ENCODE measurements around the gene TEX30.
A peak's percentile ranks its signal among the peaks of the same experiment; 100 is the strongest.
"Not testable (repeated sequence)": the region's sequence is repeated elsewhere in the genome, so short reads cannot be mapped to it uniquely, and the experiment has no call there.

The TEX30 gene

DNA sequence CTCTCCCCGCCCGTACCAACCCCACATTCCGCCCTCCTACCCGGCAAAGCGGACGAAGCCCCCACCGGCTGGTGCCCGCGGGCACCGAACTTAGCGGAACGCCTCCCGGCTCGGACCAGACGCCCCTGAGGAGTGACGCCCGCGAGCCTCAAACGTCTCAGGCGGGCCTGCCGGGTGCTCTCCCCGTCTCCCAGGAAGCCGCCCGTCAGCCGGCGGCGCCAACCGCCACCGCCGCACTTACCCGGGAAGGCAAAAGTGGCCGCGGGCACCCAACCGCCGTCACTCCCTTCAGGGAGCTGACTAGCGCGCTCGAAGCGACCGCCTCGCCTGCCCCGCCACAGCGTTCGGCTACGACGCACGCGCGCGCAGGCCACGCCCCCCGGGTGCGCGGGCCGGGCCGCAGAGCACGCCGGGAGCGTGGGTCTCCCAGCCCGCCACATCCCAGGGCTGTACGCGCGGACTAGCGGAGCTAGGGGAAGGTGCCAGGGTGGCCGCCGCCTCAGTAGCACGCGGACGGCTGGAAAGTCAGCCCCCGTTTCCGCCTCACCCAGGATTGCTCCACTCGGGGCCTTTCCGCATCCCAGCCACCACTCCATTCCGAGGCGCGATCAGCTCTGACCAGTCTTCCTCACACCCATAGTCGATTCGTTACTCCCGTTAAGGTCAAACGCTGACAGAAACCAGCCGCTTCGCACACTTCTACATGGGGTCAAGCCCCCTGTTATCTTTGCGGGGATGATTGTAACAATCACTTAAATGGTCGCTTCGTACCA lies at the start of gene TEX30:
Gene TEX30, minus strand, starts transcription at position 346 of the 773 bp plus-strand sequence. CDS start 3,760 bp downstream, outside the sequence.
- peak; percentile 36 for DNase-seq

GRCh38 chr13:102817907-102818306 lies 44.3 kb upstream of the TEX30 start:
- DNase-seq = no peak

DNA sequence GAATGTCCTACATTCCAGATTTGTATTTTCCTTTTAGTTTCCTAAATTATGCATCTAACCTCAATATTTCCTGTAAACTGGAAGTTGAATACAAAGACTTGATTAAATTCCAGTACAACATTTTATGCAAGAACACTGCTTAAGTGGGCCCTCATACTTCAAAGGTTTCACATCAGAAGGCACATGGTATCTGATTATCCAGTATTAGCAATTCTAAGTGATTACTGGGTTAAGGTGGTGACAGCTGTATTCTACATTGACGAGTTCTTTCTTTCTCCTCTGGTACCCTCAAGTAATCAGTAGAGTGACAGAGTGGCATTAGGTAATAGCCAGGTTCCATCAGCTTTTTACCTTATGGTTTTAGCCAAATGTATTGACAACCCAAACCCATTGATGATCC lies 43.7 kb upstream of the TEX30 start:
- DNase-seq = no peak

GRCh38 chr13:102816708-102817107 lies 43.1 kb upstream of the TEX30 start:
- DNase-seq = no peak

- no peak for DNase-seq
Observed at GRCh38 chr13:102815788-102816187, 42.2 kb upstream of the TEX30 start.

DNA sequence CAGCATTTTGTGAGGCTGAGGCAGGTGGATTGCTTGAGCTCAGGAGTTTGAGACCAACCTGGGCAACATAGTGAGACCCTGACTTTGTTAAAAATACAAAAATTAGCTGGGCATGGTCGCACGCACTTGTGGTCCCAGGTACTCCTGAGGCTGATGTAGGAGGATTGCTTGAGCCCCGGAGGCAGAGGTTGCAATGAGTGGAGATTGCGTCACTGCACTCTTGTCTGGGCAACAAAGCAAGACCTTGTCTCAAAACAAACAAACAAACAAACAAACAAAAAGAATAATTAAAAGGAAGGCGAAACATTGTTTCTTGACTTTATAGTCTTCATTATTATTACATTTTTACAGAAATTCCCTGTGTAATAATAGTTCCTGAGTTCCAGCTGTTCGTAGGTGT lies 41.2 kb upstream of the TEX30 start:
- no peak for DNase-seq

DNA sequence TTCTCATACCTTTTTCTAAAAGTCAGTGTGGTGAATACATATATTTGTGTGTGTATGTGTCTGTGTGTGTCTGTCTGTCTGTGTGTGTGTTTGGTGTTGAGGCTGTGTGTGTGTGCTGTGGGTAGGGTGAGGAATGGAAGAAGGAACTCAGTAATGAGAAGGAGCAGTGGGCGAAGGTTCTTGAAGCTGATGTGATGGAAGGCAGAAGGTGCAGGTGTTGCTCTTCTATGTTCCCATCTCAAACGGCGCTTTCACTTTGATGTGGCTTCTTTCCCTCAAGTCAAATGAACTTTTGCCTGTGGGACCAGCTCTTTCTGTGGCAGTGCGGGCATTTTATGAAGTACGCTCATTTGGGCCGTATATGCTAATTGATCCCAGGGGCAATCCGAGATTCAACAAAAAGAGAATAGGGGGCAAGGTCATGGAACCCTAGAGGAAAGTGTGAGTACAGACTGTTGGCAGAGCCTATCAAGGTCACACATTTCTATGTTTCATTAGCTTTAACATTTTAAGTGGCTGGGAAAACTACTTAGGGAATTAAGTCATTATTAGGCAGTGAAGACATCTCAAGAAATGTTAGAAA lies 40.5 kb upstream of the TEX30 start:
- DNase-seq = no peak

- no peak for DNase-seq
Observed at GRCh38 chr13:102812611-102813287, 39.2 kb upstream of the TEX30 start.

- DNase-seq = no peak
Observed at GRCh38 chr13:102807699-102808098, 34.1 kb upstream of the TEX30 start.

GRCh38 chr13:102805680-102806079 lies 32.1 kb upstream of the TEX30 start:
- no peak for DNase-seq

DNA sequence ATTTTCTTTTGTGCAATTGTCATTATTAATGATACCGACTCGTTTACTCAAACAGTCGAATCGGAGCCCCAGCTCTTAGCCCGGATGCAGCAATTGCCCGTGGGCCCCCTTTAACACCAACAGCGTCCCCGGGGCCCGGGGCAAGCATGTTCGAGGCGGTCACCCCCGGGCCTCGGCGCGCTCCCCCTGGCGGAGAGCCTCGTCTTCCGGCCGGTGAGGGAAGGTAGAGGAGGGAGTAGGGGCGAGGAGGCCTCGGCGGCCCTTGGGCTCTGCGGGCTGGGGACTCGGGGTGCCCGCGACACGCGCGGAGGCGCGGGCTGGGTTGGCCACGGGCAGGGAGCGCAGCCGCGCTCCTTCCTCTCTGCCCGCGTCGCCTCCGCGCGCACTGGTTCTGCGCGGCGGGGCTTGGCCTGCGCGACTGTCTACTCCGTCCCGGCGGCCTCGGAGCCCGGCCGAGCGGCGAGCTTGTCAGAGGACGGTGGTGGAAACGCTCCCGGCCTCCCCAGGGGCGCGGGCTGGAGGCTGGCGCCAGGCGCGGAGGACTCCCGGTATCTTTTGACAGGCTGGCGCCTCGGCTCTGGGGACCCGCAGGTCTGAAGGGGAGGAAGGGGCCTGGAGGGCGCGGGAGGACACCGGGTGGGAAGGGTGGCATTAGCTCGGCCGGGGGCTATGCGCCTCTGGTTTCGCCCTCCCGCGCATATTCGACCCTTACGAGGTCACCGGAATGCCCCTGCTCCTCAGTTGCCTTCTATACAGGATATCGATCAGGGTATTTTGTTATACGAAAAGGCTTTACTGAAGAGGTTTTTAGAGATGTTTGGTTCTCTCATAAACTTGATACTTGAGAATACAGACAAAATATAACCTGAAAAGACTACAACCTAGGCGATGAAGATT lies 26.8 kb upstream of the TEX30 start:
- DNase-seq = no peak

- no peak for DNase-seq
Observed at GRCh38 chr13:102799426-102800144, 26.0 kb upstream of the TEX30 start.

GRCh38 chr13:102798581-102799425 lies 25.2 kb upstream of the TEX30 start, which contains the start of the genes BIVM and POGLUT2:
Gene BIVM, plus strand, starts transcription at chr13:102799119. Its CDS starts 8,149 bp downstream, at chr13:102807268.
Gene POGLUT2, minus strand, starts transcription at chr13:102798976. Its CDS starts 306 bp downstream, at chr13:102798670.
- DNase-seq = peak; percentile 28

- no peak for DNase-seq
Observed at GRCh38 chr13:102793611-102794355, 20.2 kb upstream of the TEX30 start.

DNA sequence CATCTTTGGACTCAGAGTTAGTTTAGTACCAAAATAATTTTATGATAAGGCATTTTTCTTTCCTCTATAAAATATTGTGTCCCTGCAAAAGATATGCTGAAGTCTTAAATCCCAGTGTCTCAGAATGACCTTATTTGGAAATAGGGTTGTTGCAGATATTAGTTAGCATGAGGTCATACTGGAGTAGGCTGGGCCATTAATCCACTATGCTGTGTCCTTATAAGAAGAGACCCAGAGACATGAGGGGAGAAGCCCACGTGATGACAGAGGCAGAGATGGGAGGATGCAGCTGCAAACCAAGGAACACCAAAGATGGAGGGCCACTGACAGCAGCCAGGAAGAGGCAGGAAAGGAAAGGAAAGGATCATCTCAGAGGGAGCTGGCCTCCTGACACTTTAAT lies 18.8 kb upstream of the TEX30 start:
- no peak for DNase-seq

- DNase-seq = no peak
Observed at GRCh38 chr13:102788683-102789082, 15.1 kb upstream of the TEX30 start.

DNA sequence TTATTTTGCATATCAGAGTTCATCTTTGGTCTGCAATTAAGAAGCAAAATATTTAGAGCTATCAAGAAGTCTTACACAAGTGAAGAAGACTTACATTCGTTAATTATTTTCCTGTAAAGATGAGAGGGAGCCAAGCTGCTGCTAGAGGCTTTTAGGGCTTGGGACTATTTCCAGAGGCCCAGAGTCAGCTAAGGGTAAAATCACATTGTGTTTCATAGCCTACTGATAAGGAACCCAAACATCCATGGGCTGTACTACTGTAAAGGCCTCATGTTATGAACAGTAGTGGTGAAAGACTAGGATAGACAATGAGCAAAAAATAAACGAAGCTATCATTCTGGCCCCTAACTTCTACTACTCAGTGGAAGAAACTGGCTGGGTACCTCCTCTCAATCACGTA lies 10.9 kb upstream of the TEX30 start:
- DNase-seq = no peak

GRCh38 chr13:102781591-102781990 lies 8.0 kb upstream of the TEX30 start:
- no peak for DNase-seq

DNA sequence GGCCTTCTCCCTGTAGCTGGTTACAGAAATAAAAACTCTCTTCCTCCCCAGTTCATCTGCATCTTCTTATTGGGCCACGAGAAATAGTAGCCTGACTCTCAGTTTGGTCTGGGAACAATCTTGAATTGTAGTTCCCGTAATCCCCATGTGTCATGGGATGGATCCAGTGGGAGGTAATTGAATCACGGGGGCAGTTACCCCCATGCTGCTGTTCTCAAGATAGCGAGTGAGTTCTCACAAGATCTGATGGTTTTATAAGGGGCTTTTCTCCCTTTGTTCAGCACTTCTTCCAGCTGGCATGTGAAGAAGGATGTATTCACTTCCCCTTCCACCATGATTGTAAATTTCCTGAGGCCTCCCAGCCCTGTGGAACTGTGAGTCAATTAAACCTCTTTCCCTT lies 7.1 kb upstream of the TEX30 start:
- not testable (repeated sequence) for DNase-seq

GRCh38 chr13:102779436-102780159 lies 6.0 kb upstream of the TEX30 start:
- no peak for DNase-seq

All from NCI-H1436 treated with DMSO at 0.1 percent for 48 hours (cell line).